Measurements from ENCODE around the gene NELL2.

DNA sequence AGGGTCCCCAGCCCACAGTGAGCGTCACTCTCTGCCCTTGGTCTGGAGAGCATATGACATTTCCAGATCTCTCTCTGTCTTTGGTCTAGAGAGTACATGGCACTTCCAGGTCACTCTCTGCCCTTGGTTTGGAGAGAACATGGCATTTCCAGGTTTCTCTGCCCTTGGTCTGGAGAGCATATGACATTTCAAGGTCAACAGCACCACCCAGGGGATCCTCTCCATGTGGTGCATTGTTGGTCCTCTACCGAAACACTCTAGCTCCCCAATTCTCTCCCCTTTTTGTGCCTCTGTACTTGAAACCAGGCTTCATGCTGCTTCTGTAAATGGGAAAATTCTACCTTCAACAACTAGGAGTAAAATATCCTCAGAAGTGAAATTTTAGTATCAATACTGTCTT is 399.4 kb downstream of the NELL2 start:
- TF ChIP-seq EP300 (IDR thresholded peaks at IDR 0.05) (no peak), POLR2AphosphoS5 (IDR thresholded peaks at IDR 0.05) (no peak)
- TF ChIP-seq, protein P1, sequence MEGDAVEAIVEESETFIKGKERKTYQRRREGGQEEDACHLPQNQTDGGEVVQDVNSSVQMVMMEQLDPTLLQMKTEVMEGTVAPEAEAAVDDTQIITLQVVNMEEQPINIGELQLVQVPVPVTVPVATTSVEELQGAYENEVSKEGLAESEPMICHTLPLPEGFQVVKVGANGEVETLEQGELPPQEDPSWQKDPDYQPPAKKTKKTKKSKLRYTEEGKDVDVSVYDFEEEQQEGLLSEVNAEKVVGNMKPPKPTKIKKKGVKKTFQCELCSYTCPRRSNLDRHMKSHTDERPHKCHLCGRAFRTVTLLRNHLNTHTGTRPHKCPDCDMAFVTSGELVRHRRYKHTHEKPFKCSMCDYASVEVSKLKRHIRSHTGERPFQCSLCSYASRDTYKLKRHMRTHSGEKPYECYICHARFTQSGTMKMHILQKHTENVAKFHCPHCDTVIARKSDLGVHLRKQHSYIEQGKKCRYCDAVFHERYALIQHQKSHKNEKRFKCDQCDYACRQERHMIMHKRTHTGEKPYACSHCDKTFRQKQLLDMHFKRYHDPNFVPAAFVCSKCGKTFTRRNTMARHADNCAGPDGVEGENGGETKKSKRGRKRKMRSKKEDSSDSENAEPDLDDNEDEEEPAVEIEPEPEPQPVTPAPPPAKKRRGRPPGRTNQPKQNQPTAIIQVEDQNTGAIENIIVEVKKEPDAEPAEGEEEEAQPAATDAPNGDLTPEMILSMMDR (IDR thresholded peaks at IDR 0.05), result no peak

Data from suprapubic skin (tissue), 4 donors.